Gastrocnemius medialis (tissue), 4 donors: Measurements from ENCODE around the gene NGB. TPM values are rescaled to one million over a fixed set of nuclear protein-coding genes. Genes with fewer than 3 reads are reported as not detected.

Experiments used
- ATAC-seq, 2 donors: fragments of 150-250 bp; one replicate each; pipeline ENCODE4 v1.9.1; 2016
- DNase-seq, 2 donors: peaks; one replicate each; pipeline ENCODE4 v3.0.0-alpha.2; 2019
- H3K27ac ChIP-seq, 4 donors: fragments of 200-600 bp; sonication (generic); 1 replicate in 1 of 4; 2 replicates in 3 of 4; pipeline ENCODE4 v1.5.1; 2016 to 2018; ENCODE audit warnings: mild to moderate bottlenecking in 2 of 4, moderate library complexity in 1 of 4
- H3K27me3 ChIP-seq, 3 donors: fragments of 200-600 bp; sonication (generic) in 2 of 3; 1 replicate in 1 of 3; 2 replicates in 2 of 3; pipeline versions ENCODE4 v1.5.1 to v1.6.0; 2016 to 2019; ENCODE audit warnings: mild to moderate bottlenecking in 1 of 3, moderate library complexity in 1 of 3
- H3K36me3 ChIP-seq, 2 donors: fragments of 200-600 bp; sonication (generic) in 1 of 2; one replicate each; pipeline ENCODE4 v1.5.1; 2017 to 2018
- H3K4me1 ChIP-seq, 2 donors: fragments of 200-600 bp; sonication (generic) in 1 of 2; one replicate each; pipeline ENCODE4 v1.5.1; 2016 to 2017; ENCODE audit warnings: mild to moderate bottlenecking in 2 of 2
- H3K4me3 ChIP-seq, 4 donors: fragments of 200-600 bp; sonication (generic) in 3 of 4; 1 replicate in 1 of 4; 2 replicates in 3 of 4; pipeline ENCODE4 v1.5.1; 2016 to 2019; ENCODE audit warnings: mild to moderate bottlenecking in 2 of 4
- H3K9me3 ChIP-seq, 3 donors: fragments of 200-600 bp; sonication (generic) in 2 of 3; 1 replicate in 1 of 3; 2 replicates in 2 of 3; pipeline ENCODE4 v1.5.1; 2016 to 2019
- CTCF ChIP-seq, 5 experiments: fragments of 450-650 bp in 3 of 5; fragments of 200-600 bp in 2 of 5; sonication (generic) in 2 of 5; IDR thresholded peaks in 4 of 5; conservative IDR thresholded peaks in 1 of 5; 1 replicate in 4 of 5; 2 replicates in 1 of 5; pipeline ENCODE4 v1.5.1; 2016 to 2019; ENCODE audit warnings: antibody characterized with exemption in 5 of 5, mild to moderate bottlenecking in 3 of 5, moderate library complexity in 3 of 5
- POLR2A ChIP-seq, 2 donors: fragments of 450-650 bp; IDR thresholded peaks; one replicate each; pipeline ENCODE4 v1.6.1; 2017; ENCODE audit warnings: antibody characterized with exemption in 2 of 2, mild to moderate bottlenecking in 2 of 2, moderate library complexity in 2 of 2
- in situ Hi-C, 4 donors: fragments of 200-750 bp; cut with MboI; loops; one replicate each; pipeline versions ENCODE4 v1.15.0 to v1.8.0; 2017; ENCODE audit warnings: low sequenced_read_pairs in 4 of 4
- intact Hi-C: fragments of 100-400 bp; cut with DNase I; formaldehyde crosslinking; loops from one replicate; pipeline ENCODE4 v1.15.1; 2023; ENCODE audit warnings: low total_unique reads
- total RNA-seq, 4 donors: library from RNA; depleted of rRNA; stranded (reverse); fragments of >200 nt; gene quantifications; one replicate each; pipeline versions ENCODE4 v1.1.0 to v1.2.3, GENCODE V29; 2016

NGB gene
- total RNA-seq, 4 donors from 2014 or later, result not detected

- in situ Hi-C loops, result loop anchor here in 3 of 4 donors (10.0 kb wide), 2 partner anchors 213 to 443 kb away; no protein-coding TSS in a partner anchor
- Histone ChIP-seq H3K4me1 (peaks cover 70 to 72% of the 10 kb centered on the region in 2 donors), H3K36me3 (no peaks in the 10 kb centered on the region), H3K9me3 (no peaks in the 10 kb centered on the region), H3K27me3 (no peaks in the 10 kb centered on the region), H3K27ac (peak overlapping the region; percentile 84 to 96 (median 89)), H3K4me3 (no peak overlapping the region)
- intact Hi-C loops, result loop anchor here (5.0 to 10.0 kb wide), 3 partner anchors 387 to 1163 kb away; partner anchors contain the start of genes ALKBH1, GPATCH2L and SLIRP
- no peak for TF ChIP-seq CTCF (IDR thresholded peaks at IDR 0.05 in 4 of 5, conservative IDR thresholded peaks at IDR 0.05 in 1 of 5)
- TF ChIP-seq POLR2A (IDR thresholded peaks at IDR 0.05), result no peak
- ATAC-seq (no peak), DNase-seq (no peak)
These were observed 47.1 kb upstream of the NGB start for GRCh38 chr14:77318006-77318553.

- in situ Hi-C loops, result loop anchor here in 3 of 4 donors (10.0 kb wide), 2 partner anchors 212 to 442 kb away; no protein-coding TSS in a partner anchor
- intact Hi-C loops, result loop anchor here (1.0 to 10.0 kb wide), 4 partner anchors 16 to 1162 kb away; partner anchors contain the start of genes ALKBH1, GPATCH2L and SLIRP
- Histone ChIP-seq H3K9me3 (no peaks in the 10 kb centered on the region), H3K4me3 (no peak overlapping the region), H3K4me1 (peaks cover 73 to 75% of the 10 kb centered on the region in 2 donors), H3K36me3 (no peaks in the 10 kb centered on the region), H3K27me3 (no peaks in the 10 kb centered on the region), H3K27ac (peak overlapping the region; percentile 84 to 96 (median 89))
- TF ChIP-seq POLR2A (IDR thresholded peaks at IDR 0.05) (no peak), CTCF (IDR thresholded peaks at IDR 0.05 in 4 of 5, conservative IDR thresholded peaks at IDR 0.05 in 1 of 5) (no peak)
- DNase-seq, result peak; percentile 72 to 82
- ATAC-seq, result peak; percentile 5 to 8
These were observed 45.9 kb upstream of the NGB start for GRCh38 chr14:77316872-77317301.

GRCh38 chr14:77316195-77316505, 45.1 kb upstream of the NGB start:
- Histone ChIP-seq H3K27me3 (no peaks in the 10 kb centered on the region), H3K4me3 (no peak overlapping the region), H3K27ac (peak overlapping the region; percentile 84 to 96 (median 89)), H3K9me3 (no peaks in the 10 kb centered on the region), H3K36me3 (no peaks in the 10 kb centered on the region), H3K4me1 (peaks cover 79 to 80% of the 10 kb centered on the region in 2 donors)
- in situ Hi-C loops, result loop anchor here in 3 of 4 donors (10.0 kb wide), 2 partner anchors 211 to 441 kb away; no protein-coding TSS in a partner anchor
- intact Hi-C loops, result loop anchor here (1.0 to 10.0 kb wide), 4 partner anchors 15 to 1161 kb away; partner anchors contain the start of genes ALKBH1, GPATCH2L and SLIRP
- ATAC-seq, result no peak
- TF ChIP-seq POLR2A (IDR thresholded peaks at IDR 0.05) (no peak), CTCF (IDR thresholded peaks at IDR 0.05 in 4 of 5, conservative IDR thresholded peaks at IDR 0.05 in 1 of 5) (peak in 2 of 5 experiments; percentile 37 to 50)
- no peak for DNase-seq

GRCh38 chr14:77314539-77315457, 43.8 kb upstream of the NGB start:
- Histone ChIP-seq H3K9me3 (no peaks in the 10 kb centered on the region), H3K4me3 (no peak overlapping the region), H3K36me3 (no peaks in the 10 kb centered on the region), H3K27me3 (no peaks in the 10 kb centered on the region), H3K4me1 (peaks cover 78 to 87% of the 10 kb centered on the region in 2 donors), H3K27ac (peak overlapping the region; percentile 84 to 96 (median 89))
- TF ChIP-seq POLR2A (IDR thresholded peaks at IDR 0.05), result no peak
- no peak for TF ChIP-seq CTCF (IDR thresholded peaks at IDR 0.05 in 4 of 5, conservative IDR thresholded peaks at IDR 0.05 in 1 of 5)
- intact Hi-C loops (loop anchor here (5.0 to 10.0 kb wide), 3 partner anchors 390 to 1160 kb away; partner anchors contain the start of genes ALKBH1, GPATCH2L and SLIRP), in situ Hi-C loops (loop anchor here in 3 of 4 donors (10.0 kb wide), 2 partner anchors 210 to 440 kb away; no protein-coding TSS in a partner anchor)
- no peak for DNase-seq
- ATAC-seq, result peak; percentile 7 to 23
